ENCODE results near the gene RNF214. TPM values are rescaled to one million over a fixed set of nuclear protein-coding genes. Genes with fewer than 3 reads are reported as not detected.
"Not testable (repeated sequence)": the region's sequence is repeated elsewhere in the genome, so short reads cannot be mapped to it uniquely, and the experiment has no call there.

Gene RNF214
- total RNA-seq, 1 donor from 2014 or later: 32.1 TPM

DNA sequence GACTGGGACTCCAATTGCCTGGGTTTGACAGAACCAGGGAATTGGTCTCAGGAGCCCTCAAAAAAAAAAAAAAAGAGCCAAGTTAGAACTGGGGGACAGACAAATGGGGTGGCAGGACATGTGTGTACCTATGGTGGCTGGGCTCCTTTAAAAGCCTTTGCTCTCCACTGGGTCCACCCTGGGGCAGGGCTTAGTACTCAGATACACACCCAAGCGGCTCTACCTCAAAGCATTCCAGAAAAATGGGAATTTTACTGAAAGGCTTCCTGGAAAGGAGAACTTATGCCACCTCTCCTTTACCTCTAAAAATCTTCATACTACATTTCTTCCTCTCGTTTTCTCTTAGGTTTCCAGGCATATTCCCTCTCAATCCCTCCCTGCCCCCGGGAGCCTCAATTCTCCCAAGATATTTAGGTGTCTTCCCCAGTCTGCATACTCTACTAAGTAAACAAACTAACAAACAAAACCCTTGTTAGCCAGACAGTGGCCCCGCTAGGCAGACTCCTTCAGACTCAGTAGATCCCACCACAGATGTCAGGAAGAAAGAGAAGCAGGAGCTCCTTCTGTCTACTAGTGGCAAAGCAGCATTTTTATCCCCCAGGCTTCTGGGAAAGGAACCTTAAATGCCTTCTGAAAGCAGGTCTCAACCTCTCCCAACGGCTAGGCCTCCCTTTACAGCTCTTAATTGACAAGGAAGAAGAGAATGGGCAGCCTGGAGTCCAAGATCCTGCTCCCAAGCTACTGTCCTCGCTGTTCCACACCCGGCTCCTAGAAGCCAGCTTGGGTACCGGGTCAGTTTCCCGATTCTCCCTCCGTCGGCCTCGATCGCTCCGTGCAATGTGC, 1.3 kb upstream of the RNF214 start:
- no peak for DNase-seq (ENCODE audit: low spot score)

DNA sequence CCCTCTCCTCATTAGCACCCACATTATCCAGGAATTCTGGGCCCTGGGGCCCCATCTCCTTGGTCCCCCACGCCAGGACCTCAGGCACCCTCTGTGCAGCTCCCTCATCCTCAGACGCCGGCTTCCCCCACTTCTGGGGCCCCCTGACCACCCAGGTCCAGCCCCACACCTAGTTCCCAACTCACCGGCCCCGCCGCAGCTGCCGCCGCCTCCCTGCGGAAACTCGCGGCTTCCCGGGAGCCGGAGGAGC, 704 bp upstream of the RNF214 start, which contains the start of gene PCSK7:
PCSK7 (minus strand) TSS at position 232 of the 250 bp plus-strand sequence. CDS start 2,229 bp downstream, outside the sequence.
- DNase-seq (ENCODE audit: low spot score): peak; percentile 77

DNA sequence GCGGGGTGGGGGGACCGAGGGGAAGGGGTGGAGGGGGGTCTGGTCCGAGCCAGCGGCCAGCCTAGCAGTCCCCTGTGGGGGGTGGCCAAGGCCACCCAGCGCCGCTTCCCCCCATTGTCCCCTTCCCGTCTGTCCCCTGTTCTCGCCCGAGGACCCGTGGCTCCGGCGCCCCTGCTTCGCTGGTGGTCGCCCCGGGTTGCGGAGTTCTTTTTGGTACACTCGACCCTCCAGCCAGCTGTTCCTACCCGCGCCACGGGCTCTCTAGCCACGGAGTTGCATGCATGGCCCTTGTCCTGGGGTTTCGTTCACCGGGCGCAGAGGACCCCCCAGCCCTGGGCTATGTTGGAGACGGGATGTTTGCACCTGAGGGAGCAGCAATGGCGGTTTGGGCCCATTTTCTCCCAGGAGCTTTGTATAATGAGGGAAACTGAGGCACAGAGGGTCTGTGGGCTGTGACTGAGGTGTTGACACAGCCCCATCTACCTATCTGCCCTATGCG, 489 bp downstream of the RNF214 start:
- no peak for DNase-seq (ENCODE audit: low spot score)

DNA sequence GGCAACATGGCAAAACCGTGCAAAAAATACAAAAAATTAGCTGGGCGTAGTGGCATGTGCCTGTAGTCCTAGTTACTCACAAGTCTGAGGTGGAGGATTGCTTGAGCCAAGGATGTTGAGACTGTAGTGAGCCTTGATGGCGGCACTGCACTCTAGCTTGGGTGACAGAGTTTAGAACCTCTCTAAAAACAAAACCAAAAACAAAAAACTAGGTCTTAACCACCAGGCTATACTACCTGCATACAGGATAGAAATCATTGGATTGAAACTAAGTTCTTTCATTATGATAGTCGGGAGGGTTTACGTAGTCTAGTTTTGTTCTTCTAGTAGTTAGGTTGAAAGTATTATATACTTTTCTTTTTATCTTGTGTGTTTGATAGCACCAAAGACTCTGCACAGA, 5.8 kb downstream of the RNF214 start:
- no peak for DNase-seq (ENCODE audit: low spot score)

DNA sequence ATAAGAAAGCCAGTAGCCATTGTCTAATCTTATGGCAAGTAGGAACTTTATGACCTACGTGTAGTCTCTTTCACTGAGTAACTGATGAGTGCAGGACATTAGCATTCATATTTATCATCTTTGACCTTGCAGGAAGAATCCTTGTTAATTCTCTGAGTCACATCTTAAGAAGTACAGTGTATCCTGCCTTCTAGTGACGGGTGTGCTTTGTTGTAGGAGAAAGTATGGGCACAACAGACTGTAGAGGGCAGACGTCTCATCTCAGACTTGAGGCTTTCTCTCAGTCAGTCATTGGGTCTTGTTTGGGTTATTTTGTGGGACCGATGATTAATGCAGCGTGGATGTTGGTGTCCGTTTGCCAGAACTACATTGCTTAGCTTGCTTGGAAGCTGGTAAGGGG, 6.8 kb downstream of the RNF214 start:
- DNase-seq (ENCODE audit: low spot score): no peak

DNA sequence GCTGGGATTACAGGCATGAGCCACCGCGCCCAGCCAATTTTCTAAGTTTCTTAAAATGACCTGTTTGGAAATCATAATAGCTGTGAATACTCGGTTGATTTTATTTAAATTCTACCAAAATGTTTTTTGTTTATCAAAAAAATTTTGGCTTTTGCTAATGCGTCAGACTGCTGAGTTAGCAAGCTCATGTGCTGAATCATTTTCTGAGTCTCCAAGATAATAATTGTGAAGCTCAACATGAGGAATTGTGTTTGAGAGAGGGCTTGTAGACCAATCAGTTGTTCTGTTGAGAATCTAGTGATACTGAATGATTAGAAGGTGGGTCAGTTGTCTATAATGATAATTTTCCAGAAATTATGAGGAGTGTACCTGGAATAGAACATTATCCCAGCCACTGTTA, 15.9 kb downstream of the RNF214 start:
- no peak for DNase-seq (ENCODE audit: low spot score)

DNA sequence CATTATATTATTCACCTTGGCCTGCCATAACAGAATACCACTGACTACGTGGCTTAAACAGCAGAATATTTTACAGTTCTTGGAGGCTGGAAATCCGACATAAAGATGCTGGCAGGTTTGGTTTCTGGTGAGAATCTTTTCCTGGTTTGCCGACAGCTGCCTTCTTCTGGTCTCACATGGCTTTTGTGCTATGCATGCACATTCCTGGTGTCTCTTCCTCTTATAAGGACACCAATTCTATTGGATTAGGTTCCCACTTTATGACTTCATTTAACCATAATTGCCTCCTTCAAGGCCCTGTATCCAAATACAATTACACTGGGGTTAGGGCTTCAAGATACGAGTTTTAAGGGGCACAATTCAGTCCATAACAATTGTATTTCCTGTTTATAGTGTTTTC, 17.1 kb downstream of the RNF214 start:
- no peak for DNase-seq (ENCODE audit: low spot score)

DNA sequence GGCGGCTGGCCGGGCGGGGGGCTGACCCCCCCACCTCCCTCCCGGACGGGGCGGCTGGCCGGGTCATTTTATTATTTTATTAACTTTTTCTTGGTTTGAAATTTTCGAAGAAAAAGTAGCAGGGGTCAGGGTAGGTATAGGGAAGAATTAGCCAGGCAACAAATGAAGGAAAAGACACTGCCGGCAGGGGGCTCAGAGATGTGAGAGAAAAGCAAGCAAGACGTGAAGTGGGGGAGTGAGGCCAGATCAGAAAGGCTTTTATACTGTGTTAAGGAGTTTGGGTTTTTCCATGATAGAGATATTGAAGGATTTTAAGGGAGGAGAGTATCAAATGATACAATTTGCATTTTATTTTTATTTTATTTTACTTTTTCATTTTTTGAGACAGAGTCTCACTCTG, 19.0 kb downstream of the RNF214 start:
- DNase-seq (ENCODE audit: low spot score): no peak

DNA sequence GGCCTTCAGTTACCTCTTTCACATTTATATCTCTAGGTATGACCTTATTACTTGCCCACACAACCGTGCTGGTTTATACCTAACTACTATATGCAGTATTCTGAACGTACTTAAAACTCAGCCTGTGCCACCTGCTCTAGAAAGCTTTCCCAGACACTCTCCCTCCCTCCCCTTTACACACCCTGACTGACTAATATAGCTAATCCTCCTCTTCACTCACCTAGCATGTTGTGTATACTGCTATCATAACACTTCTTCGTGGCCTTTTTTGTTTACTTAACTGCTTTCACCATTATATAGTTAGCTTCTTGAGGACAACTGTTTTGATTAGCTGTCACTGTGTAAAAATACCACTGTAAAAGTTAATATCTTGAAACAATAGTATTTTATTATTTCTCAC, 23.5 kb downstream of the RNF214 start:
- DNase-seq (ENCODE audit: low spot score): no peak

DNA sequence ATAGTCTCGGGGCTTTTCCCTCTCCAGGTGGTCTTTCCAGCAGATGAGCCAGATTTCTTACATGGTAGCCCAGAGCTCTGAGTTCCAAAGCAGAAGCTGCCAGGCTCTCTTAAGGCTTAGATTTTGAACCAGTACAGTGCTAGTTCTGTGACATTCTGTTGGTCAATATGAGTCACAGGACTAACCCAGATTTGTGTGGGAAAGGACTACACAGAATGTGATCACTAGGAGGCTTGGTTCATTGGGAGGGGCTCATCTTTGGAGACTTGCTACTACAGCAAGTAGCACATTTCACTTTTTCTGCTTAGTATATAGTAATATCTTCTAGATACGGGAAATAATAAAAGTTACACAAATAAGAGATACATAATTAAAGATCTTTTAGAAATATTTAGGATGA, 24.1 kb downstream of the RNF214 start:
- no peak for DNase-seq (ENCODE audit: low spot score)

DNA sequence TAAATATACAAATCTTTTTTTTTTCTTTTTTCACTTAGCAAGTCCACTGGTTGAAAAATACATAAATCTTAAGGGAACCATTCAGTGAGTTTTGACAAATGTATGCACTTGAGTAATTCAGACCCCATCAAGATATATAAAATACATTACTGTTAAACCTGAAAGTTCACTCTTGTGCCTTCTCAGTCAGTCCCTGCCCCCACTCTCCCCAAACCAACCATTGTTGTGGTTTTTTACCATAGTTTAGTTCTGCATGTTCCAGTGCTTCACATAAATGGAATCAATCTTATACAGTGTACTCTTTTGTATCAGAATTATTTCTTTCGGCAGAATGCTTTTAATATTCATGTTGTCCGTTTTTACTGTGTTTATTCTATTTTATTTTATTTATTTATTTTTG, 26.1 kb downstream of the RNF214 start:
- no peak for DNase-seq (ENCODE audit: low spot score)

DNA sequence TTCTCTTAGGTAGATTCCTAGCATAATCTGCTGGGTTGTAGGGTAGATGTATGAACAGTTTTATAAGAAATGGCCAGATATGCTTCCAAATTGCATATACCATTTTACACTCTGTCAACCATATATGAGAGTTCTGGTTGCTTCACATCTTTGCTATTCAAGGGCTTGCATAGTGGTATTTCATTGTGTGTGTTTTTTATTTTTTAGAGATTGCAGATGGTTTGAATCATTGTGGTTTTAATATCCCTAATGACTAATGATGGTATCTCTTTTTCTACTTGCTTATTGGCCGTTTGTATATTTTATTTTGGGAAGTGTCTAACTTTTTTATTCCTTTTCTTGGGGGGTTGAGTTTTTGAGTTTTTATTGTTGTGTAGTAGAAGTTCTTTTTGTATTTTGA, 26.9 kb downstream of the RNF214 start:
- no peak for DNase-seq (ENCODE audit: low spot score)

DNA sequence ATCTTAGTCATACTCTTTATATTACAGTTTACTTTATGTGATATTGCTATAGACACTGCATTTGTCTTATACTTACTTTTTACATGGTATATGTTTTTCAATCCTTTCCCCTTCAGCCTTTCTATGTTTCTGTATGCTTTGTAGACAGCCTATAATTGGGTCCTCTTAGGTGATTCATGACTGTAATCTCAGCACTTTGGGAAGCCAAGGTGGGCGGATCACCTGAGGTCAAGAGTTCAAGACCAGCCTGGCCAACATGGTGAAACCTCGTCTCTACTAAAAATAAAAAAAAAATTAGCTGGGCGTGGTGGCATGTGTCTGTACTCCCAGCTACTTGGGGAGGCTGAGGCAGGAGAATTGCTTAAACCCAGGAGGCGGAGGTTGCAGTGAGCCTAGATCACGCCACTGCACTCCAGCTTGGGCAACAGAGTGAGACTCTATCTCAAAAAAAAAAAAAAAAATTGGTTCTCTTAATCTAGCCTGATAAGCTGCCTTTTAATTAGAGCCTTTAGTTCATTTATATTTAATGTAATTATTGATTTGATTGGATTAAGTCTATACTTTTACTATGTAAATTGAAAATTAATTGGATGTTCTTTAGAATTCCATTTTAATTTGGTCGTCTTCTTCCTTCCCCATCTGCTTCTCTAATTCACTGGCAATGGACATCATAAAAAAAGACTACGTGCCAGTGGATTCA, 32.3 kb downstream of the RNF214 start:
- not testable (repeated sequence) for DNase-seq (ENCODE audit: low spot score)

DNA sequence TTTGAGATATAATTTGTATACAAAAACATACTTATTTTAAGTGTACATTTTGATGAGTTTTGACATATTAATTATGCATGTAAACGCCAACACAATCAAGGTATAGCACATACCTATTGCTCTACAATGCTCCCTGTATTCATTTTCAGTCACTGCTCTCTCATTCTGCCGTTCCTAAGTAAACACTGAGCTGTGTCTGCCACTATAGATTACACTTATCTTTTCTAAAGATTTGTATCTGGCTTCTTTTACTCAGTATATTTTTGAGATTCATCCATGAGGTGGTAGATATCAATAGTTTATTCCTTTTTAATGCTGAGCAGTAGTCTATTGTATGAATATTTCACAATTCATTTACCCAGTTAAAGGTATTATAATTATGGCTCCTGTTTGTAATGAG, 33.3 kb downstream of the RNF214 start:
- DNase-seq (ENCODE audit: low spot score): no peak

DNA sequence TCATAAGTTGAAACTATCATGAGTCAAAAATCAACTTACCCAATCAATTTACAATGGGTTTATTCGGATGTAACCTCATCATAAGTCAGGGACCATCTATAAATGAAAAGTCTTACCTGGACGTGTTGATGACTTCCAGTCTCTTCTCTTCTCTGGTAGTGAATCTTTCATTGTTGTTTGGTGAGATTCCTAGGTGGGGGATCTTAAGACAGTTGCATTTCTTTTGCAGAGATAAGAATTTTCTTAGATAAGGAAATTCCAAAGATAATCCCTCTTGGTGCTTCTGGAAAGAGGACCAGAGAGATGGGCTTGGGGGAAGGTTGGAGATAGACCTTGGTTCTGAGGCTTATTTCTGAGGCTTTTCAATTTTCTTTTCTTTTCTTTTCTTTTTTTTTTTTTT, 37.4 kb downstream of the RNF214 start:
- no peak for DNase-seq (ENCODE audit: low spot score)

DNA sequence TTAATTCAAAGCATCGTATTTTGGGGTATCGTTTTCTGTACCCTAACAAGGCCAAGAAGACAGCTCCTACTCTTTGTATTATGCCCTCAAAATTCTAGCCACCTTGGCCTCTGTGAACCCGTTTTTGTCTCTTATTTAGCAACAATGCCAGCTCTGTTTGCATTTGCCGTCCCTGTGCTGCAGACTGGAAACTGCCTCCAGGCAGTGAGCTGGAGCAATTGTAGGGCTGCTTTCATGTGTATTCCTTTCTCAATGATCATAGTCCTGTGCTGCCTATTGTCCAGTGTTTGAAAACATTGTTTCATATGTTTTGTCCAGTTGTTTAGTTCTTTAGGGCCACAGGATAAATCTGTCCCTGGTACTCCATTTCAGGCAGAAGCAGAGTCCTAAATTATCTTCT, 38.7 kb downstream of the RNF214 start:
- DNase-seq (ENCODE audit: low spot score): no peak

DNA sequence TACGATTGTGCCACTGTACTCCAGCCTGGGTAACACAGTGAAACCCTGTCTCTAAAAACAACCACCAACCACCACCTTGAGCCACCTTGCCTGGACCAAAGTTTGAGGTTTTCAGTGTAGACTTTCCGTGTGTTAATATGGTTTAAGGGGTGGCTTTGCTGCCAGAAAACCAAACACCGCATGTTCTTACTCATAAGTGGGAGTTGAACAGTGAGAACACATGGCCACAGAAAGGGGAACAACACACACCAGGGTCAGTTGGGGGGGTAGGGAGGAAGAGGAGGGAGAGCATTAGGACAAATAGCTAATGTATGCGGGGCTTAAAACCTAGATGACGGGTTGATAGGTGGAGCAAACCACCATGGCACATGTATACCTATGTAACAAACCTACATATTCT, 39.7 kb downstream of the RNF214 start:
- DNase-seq (ENCODE audit: low spot score): not testable (repeated sequence)

DNA sequence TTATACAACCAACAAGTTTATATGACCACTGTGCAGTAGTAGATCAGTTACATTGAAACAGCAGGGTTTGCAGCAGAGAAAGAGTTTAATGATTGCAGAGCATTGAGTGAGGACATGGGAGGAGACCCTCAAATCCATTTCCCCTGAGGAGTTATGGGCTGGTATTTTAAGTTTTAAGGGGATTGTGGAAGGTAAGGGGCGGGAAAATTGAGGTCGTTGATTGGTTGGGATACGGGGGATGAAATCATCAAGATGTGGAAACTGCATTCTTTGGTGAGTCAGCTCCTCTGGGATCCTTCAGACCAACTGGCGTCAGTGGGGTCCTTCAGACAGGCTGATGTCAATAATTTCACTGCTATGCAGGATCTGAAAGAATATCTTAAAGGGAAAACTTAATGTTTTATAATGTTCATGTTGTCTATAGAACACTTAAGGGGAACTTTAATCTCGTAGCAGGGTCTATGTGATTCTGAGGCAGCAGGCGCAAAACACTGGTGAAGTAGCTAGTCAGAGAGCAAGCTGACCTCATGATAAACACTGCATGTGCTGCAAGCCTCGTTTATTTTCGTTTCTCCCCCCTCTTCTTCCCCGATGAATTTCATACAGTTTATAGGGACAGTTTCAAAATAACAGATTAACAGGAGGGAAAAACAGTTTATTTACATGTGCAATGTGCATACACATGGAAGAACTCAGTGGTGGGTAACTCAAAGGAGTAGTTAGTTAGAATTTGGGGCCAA, 41.2 kb downstream of the RNF214 start:
- DNase-seq (ENCODE audit: low spot score): no peak

DNA sequence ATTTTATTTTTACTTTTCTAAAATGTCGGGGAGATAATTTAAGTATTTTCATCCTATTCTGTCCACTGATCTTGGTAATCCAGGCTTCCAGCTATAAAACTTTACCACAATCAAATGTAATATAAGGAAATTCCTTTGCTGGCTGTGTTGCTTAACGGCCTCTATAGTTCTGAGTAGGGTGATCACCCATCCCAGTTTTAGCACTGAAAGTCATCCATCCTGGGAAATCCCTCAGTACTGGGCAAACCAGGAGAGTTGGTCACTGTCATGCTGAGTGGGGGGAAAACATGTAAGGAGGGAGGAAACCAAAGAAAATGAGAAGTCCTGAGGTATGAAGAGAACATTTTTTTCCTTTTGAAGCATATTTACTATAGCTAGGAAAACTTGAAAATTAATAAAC, 45.9 kb downstream of the RNF214 start:
- DNase-seq (ENCODE audit: low spot score): no peak

DNA sequence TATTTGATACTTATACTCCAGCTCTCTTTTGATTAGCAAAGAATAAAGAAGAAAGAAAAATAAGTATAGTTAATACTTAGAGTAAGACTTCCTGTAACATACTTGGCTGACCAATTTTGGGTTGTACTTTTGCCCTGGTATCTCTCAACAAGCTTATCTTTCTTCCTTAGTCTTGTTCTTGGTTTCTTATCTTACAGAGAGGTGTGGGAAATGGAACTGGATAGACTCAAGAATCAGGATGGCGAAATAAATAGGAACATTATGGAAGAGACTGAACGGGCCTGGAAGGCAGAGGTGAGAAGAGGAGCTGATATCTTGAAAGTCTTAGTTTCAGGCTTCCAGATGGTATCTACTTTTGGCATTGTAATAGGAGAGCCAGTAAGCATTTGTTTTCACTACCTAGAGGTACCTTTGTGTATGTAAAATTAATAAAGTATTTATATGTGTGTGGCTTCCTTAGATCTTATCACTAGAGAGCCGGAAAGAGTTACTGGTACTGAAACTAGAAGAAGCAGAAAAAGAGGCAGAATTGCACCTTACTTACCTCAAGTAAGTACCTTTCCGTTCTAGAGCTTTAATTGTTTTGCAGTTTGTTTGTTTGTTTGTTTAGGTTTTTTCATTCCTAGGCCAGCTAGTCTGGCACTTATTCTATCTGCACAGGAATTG, 47.4 kb downstream of the RNF214 start:
- DNase-seq (ENCODE audit: low spot score): no peak

DNA sequence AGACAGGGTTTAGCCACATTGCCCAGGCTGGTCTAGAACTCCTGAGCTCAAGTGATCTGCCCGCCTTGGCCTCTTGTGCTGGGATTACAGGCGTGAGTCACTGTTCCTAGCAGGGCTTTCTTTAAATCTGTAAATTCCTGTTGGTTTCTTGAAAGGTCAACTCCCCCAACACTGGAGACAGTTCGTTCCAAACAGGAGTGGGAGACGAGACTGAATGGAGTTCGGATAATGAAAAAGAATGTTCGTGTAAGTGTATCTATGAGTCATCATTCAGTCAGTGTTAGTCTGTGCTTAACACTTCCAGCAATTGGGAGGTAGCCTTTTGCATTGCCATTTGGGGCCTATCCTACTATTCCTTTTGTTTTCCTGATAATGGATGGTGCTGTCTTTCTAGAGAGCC, 48.7 kb downstream of the RNF214 start:
- DNase-seq (ENCODE audit: low spot score): no peak

DNA sequence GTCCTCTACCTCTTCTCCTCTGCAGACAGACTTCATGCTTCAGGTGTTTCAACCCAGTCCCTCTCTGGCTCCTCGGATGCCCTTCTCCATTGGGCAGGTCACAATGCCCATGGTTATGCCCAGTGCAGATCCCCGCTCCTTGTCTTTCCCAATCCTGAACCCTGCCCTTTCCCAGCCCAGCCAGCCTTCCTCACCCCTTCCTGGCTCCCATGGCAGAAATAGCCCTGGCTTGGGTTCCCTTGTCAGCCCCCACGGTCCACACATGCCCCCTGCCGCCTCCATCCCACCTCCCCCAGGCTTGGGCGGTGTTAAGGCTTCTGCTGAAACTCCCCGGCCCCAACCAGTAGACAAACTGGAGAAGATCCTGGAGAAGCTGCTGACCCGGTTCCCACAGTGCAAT, 49.4 kb downstream of the RNF214 start:
- DNase-seq (ENCODE audit: low spot score): no peak
